Panc1 (cell line): ENCODE results near the gene USP48. TPM values are rescaled to one million over a fixed set of nuclear protein-coding genes. Genes with fewer than 3 reads are reported as not detected.

Source experiments
- ATAC-seq: fragments of 200-7000 bp; cut with Tn5 transposase; 2 replicates; pipeline ENCODE4 v1.9.1; 2020; ENCODE audit warnings: mild to moderate bottlenecking, moderate library complexity
- BruUV-seq: library from RNA; stranded (reverse); fragments of 400-500 nt; replicated peaks from 2 replicates; lab custom pipeline; 2021; lab: Mats Ljungman, UMichigan
- CTCF ChIA-PET: fragments of 300-600 bp; sonication (Branson Sonifier 250); formaldehyde crosslinking; loops from one replicate; lab custom pipeline; 2022; ENCODE audit warnings: antibody characterized with exemption; lab: Charles Lee
- POLR2A ChIA-PET: fragments of 300-600 bp; sonication (Branson Sonifier 250); formaldehyde crosslinking; loops from one replicate; lab custom pipeline; 2022; ENCODE audit warnings: antibody characterized with exemption; lab: Charles Lee
- DNase-seq: peaks from one replicate; pipeline ENCODE4 v3.0.0-alpha.2; 2010; ENCODE audit warnings: low read depth, low spot score
- H3K27ac ChIP-seq: 2 replicates; pipeline ENCODE4 v1.5.1; 2011; ENCODE audit warnings: mild to moderate bottlenecking, low read length, inconsistent platforms
- H3K27me3 ChIP-seq: fragments of 200-500 bp; sonication (Bioruptor generic); 2 replicates; pipeline ENCODE4 v1.6.0; 2014; ENCODE audit warnings: low read length, inconsistent platforms; ENCODE audit not compliant: control insufficient read depth, insufficient read depth
- H3K36me3 ChIP-seq: fragments of 200-500 bp; sonication (Bioruptor generic); 2 replicates; pipeline ENCODE4 v1.5.1; 2014; ENCODE audit warnings: inconsistent platforms, mild to moderate bottlenecking, low read length, moderate library complexity; ENCODE audit not compliant: control insufficient read depth, insufficient read depth
- H3K4me1 ChIP-seq: 2 replicates; pipeline ENCODE4 v1.5.1; 2011; ENCODE audit warnings: inconsistent platforms, mild to moderate bottlenecking, low read length, moderate library complexity; ENCODE audit not compliant: control insufficient read depth, insufficient read depth
- H3K4me3 ChIP-seq, 2 experiments: 2 replicates each; pipeline ENCODE4 v1.5.1; 2011 to 2012; ENCODE audit warnings: low read depth in 2 of 2, low read length in 2 of 2, mild to moderate bottlenecking in 2 of 2, inconsistent platforms in 1 of 2, moderate library complexity in 1 of 2
- H3K9me3 ChIP-seq: fragments of 200-500 bp; sonication (Bioruptor generic); 2 replicates; pipeline ENCODE4 v1.5.1; 2014; ENCODE audit warnings: low read depth, mild to moderate bottlenecking, inconsistent platforms, low read length, moderate library complexity; ENCODE audit not compliant: control insufficient read depth, insufficient read depth
- CTCF ChIP-seq: fragments of 450-650 bp; IDR thresholded peaks from 2 replicates; pipeline ENCODE4 v1.5.1; 2017; ENCODE audit warnings: mild to moderate bottlenecking
- POLR2AphosphoS5 ChIP-seq: IDR thresholded peaks from 2 replicates; pipeline ENCODE4 v1.6.1; 2012; ENCODE audit warnings: mild to moderate bottlenecking, low read depth, low read length, moderate library complexity
- REST ChIP-seq, 2 experiments: IDR thresholded peaks; 2 replicates each; pipeline ENCODE4 v1.6.1; 2011 to 2012; ENCODE audit warnings: low read depth in 2 of 2, control low read depth in 1 of 2, low read length in 1 of 2, mild to moderate bottlenecking in 1 of 2, moderate library complexity in 1 of 2; ENCODE audit not compliant: insufficient read depth in 1 of 2
- SIN3A ChIP-seq: IDR thresholded peaks from 2 replicates; pipeline ENCODE4 v1.6.1; 2012; ENCODE audit warnings: low read depth, mild to moderate bottlenecking, low read length, moderate library complexity, borderline replicate concordance; ENCODE audit not compliant: insufficient read depth
- TCF7L2 ChIP-seq: IDR thresholded peaks from 2 replicates; pipeline ENCODE4 v1.6.1; 2011; ENCODE audit warnings: mild to moderate bottlenecking, low read depth, low read length, inconsistent platforms
- in situ Hi-C: cut with HindIII; loops from 2 replicates; pipeline ENCODE4 v1.10.0; 2016; ENCODE audit warnings: low sequenced_read_pairs, low pct_unique_long_range_greater_than_20kb
- intact Hi-C: fragments of 100-400 bp; cut with micrococcal nuclease; formaldehyde crosslinking; loops from one replicate; pipeline ENCODE4 v1.10.0; 2022; ENCODE audit not compliant: unreplicated experiment
- total RNA-seq: library from RNA; stranded (reverse); gene quantifications from one replicate; pipeline ENCODE4 v1.2.1, GENCODE V29; 2021; ENCODE audit not compliant: unreplicated experiment

The USP48 gene
- total RNA-seq, 1 experiment from 2014 or later = 71.6 TPM

DNA sequence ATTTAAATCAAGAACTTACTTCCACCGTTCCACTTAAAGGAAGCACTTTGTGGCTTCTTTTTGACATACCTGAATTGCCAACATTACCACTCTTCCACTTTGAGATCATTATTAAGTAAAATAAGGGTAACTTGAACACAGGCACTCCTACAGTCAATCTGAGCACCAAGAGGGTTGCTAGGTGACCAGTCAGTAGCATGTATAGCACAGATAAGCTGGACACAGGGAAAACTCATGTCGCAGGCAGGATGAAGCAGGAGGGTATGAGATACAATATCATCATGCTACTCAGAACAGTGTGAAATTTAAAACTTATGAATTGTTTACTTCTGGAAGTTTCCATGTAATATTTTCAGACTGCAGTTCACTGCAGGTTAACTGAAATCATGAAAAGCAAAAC is 66.8 kb downstream of the USP48 start:
- H3K27me3 ChIP-seq = no peaks in the 10 kb centered on the region
- in situ Hi-C loops = no loop called here
- no peaks in the 10 kb centered on the region for H3K9me3 ChIP-seq
- peaks cover 5% of the 10 kb centered on the region for H3K36me3 ChIP-seq
- BruUV-seq = no TSS peak
- DNase-seq (no peak), ATAC-seq (no peak)
- no peak overlapping the region for H3K4me3 ChIP-seq
- H3K4me1 ChIP-seq = no peaks in the 10 kb centered on the region
- TF ChIP-seq POLR2AphosphoS5 (no peak), SIN3A (no peak), REST (IDR thresholded peaks at IDR 0.05; ENCODE audit: insufficient read depth in 1 of 2, low read depth in 2 of 2, low read length in 1 of 2) (no peak), CTCF (no peak), TCF7L2 (no peak)
- no peak overlapping the region for H3K27ac ChIP-seq
- CTCF ChIA-PET = no interaction called here
- intact Hi-C loops = no loop called here
- POLR2A ChIA-PET = no interaction called here

GRCh38 chr1:21707891-21708290 is 75.1 kb downstream of the USP48 start:
- intact Hi-C loops = no loop called here
- Histone ChIP-seq H3K27ac (no peak overlapping the region), H3K27me3 (no peaks in the 10 kb centered on the region), H3K36me3 (peaks cover 16% of the 10 kb centered on the region; the same call in 1 of the 2 replicates), H3K4me3 (no peak overlapping the region), H3K9me3 (no peaks in the 10 kb centered on the region), H3K4me1 (no peaks in the 10 kb centered on the region)
- DNase-seq = no peak
- BruUV-seq = no TSS peak
- ChIA-PET POLR2A (no interaction called here), CTCF (no interaction called here)
- no peak for ATAC-seq
- in situ Hi-C loops = no loop called here
- TF ChIP-seq REST (IDR thresholded peaks at IDR 0.05; ENCODE audit: insufficient read depth in 1 of 2, low read depth in 2 of 2, low read length in 1 of 2) (no peak), POLR2AphosphoS5 (no peak), CTCF (no peak), SIN3A (no peak), TCF7L2 (no peak)
